ENCODE data around the gene PRDM16.

The PRDM16 gene

DNA sequence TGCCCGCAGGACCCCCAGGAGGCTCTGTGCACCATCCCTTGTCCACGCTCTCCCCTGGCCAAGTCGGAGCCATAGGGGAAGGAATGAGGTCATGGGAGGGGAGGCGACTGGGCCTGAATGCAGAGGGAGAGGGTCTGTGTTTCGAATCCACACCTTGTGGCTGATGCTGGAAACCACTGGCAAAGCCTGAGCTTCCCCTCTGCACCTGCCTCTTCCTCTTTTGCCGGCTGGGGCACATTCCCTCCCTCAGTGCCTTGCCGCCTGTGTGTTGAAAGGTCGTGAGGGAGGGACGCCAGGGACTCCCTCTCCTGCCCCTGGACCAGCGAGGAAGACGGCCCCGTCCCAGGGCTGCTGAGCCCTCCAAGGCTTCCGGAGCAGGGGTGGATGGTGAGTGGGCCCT lies 27.3 kb downstream of the PRDM16 start:
- H3K36me3 ChIP-seq, result no peaks in the 10 kb centered on the region
- H3K9me3 ChIP-seq (ENCODE audit: severe bottlenecking), result no peaks in the 10 kb centered on the region
- no peak for TF ChIP-seq CTCF (IDR thresholded peaks at IDR 0.05; ENCODE audit: low read depth, low read length)
- H3K4me3 ChIP-seq (ENCODE audit: low read depth, low read length), result no peak overlapping the region
- no peak for DNase-seq
- H3K27ac ChIP-seq, result no peak overlapping the region
- no peaks in the 10 kb centered on the region for H3K27me3 ChIP-seq (ENCODE audit: insufficient read depth, low read depth, severe bottlenecking)

GRCh38 chr1:3097231-3097630 lies 28.2 kb downstream of the PRDM16 start:
- no peak overlapping the region for H3K4me3 ChIP-seq (ENCODE audit: low read depth, low read length)
- no peaks in the 10 kb centered on the region for H3K36me3 ChIP-seq
- H3K27ac ChIP-seq, result no peak overlapping the region
- no peaks in the 10 kb centered on the region for H3K27me3 ChIP-seq (ENCODE audit: insufficient read depth, low read depth, severe bottlenecking)
- H3K9me3 ChIP-seq (ENCODE audit: severe bottlenecking), result no peaks in the 10 kb centered on the region
- no peak for TF ChIP-seq CTCF (IDR thresholded peaks at IDR 0.05; ENCODE audit: low read depth, low read length)
- DNase-seq, result no peak

GRCh38 chr1:3097861-3098260 lies 28.9 kb downstream of the PRDM16 start:
- H3K9me3 ChIP-seq (ENCODE audit: severe bottlenecking), result no peaks in the 10 kb centered on the region
- no peaks in the 10 kb centered on the region for H3K27me3 ChIP-seq (ENCODE audit: insufficient read depth, low read depth, severe bottlenecking)
- peak; percentile 52 for DNase-seq
- no peak overlapping the region for H3K4me3 ChIP-seq (ENCODE audit: low read depth, low read length)
- no peak for TF ChIP-seq CTCF (IDR thresholded peaks at IDR 0.05; ENCODE audit: low read depth, low read length)
- H3K27ac ChIP-seq, result no peak overlapping the region
- H3K36me3 ChIP-seq, result no peaks in the 10 kb centered on the region

DNA sequence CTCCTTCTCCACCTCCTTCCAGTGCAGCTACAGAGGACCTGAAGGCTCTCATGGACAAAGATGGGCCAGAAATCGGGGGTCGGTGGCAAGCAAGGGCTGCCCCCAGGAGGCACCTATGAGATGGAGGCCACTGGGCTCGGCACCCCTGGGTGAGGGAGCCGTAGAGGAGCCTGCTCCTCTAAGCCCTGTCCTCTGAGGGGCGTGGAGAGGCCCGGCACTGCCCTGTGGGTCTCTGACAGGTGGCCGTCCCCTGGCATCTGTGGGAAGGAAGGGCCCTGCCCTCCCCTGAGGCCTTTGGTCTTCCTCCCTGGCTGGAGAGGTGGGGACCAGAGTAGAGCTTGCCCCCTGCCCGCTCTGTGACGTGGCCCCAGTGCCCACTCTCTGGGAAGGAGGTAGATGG lies 30.9 kb downstream of the PRDM16 start:
- Histone ChIP-seq H3K27ac (no peak overlapping the region), H3K27me3 (ENCODE audit: insufficient read depth, low read depth, severe bottlenecking) (no peaks in the 10 kb centered on the region), H3K4me3 (ENCODE audit: low read depth, low read length) (no peak overlapping the region)

DNA sequence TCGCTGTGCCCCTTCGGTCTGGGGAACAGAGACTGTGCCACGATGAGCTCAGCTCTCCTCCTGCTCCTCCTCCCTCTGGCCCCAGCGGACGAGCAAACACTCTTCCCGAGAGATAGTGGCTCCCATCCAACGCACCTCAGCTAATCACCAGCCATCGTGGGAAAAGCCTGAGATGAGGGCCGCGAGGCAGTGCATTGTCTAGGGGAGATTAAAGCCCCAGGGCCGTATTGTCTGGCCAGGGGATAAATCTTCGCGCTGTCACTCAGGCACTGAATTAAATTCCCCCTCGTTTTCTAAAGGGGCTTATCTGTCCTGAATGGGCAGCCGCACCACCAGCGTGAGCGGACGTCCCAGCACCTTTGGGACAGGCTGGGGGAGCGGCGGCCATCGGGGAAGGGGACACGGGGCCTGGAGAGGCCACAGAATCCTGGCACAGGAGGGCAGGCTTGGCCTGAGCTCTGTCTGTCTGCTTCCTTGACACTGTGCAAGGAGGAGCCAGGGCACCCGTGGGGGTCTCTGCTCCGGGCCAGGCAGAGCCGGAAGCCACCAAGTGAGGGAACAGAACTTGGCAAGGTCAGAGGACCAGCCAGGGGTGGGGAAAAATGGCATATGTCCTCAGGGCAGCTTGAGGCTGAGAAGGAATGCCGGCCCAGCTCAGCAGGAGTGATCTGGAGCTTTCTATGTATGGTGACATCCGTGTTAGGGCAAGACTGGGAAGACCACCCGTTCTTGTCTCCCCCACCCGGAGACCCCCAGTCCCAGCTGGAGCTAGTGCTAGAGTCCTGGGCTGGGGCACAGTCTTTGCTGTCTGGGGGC lies 32.3 kb downstream of the PRDM16 start:
- H3K27ac ChIP-seq, result peak overlapping the region; percentile 32
- no peak overlapping the region for H3K4me3 ChIP-seq (ENCODE audit: low read depth, low read length)
- no peaks in the 10 kb centered on the region for H3K9me3 ChIP-seq (ENCODE audit: severe bottlenecking)
- no peak for TF ChIP-seq CTCF (IDR thresholded peaks at IDR 0.05; ENCODE audit: low read depth, low read length)
- H3K27me3 ChIP-seq (ENCODE audit: insufficient read depth, low read depth, severe bottlenecking), result peaks cover 2% of the 10 kb centered on the region
- H3K36me3 ChIP-seq, result no peaks in the 10 kb centered on the region
- DNase-seq, result peak; percentile 80

More for the DNA sequence above, 30.9 kb downstream of the PRDM16 start:
- TF ChIP-seq CTCF (IDR thresholded peaks at IDR 0.05; ENCODE audit: low read depth, low read length), result no peak
- DNase-seq, result no peak
- no peaks in the 10 kb centered on the region for H3K36me3 ChIP-seq
- H3K9me3 ChIP-seq (ENCODE audit: severe bottlenecking), result no peaks in the 10 kb centered on the region

DNA sequence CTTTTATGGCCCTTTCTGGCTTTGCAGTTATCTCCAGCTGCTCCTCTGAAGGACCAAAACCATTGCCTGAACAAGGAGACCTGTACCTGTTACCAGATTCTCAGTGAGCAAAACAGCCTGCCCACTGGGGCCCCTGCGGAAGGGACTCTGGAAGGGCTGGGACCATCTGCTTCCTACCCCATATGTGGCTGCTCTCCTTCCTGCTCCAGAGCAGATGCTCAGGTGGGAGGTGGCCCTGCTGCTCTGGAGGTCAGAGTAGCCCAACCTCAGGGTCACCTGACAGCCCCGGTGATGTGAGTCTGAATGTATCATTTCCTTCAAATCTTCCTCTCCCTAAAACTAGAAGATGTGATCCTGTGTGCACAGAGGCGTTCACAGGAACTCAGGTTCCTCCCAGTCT lies 33.6 kb downstream of the PRDM16 start:
- Histone ChIP-seq H3K27me3 (ENCODE audit: insufficient read depth, low read depth, severe bottlenecking) (peaks cover 2% of the 10 kb centered on the region), H3K4me3 (ENCODE audit: low read depth, low read length) (no peak overlapping the region), H3K9me3 (ENCODE audit: severe bottlenecking) (no peaks in the 10 kb centered on the region), H3K36me3 (no peaks in the 10 kb centered on the region), H3K27ac (no peak overlapping the region)
- peak; percentile 29 for DNase-seq
- TF ChIP-seq CTCF (IDR thresholded peaks at IDR 0.05; ENCODE audit: low read depth, low read length), result no peak

All from WERI-Rb-1 (cell line).